Cardiac fibroblast (primary cell): ENCODE data around the gene LCN15.

ENCODE experiments used
- DNase-seq, 2 donors: peaks; one replicate each; pipeline versions ENCODE4 v3.0.0 to v3.0.0-alpha.2; 2010; ENCODE audit warnings: low read depth in 2 of 2
- H3K4me3 ChIP-seq, 2 donors: replicated peaks in 1 of 2; 1 replicate in 1 of 2; 2 replicates in 1 of 2; pipeline ENCODE4 v1.5.1; 2011; ENCODE audit warnings: low read depth in 2 of 2, low read length in 2 of 2, mild to moderate bottlenecking in 2 of 2, moderate library complexity in 1 of 2
- TF ChIP-seq, protein P1 (sequence below): IDR thresholded peaks from one replicate; pipeline ENCODE4 v1.5.1; 2011; ENCODE audit warnings: low read depth, mild to moderate bottlenecking, low read length, inconsistent platforms

LCN15 gene

GRCh38 chr9:136764301-136764891 lies at the start of gene LCN15:
Gene LCN15, minus strand, starts transcription at chr9:136764518. Its CDS starts 30 bp downstream, at chr9:136764488.
- TF ChIP-seq, protein P1, sequence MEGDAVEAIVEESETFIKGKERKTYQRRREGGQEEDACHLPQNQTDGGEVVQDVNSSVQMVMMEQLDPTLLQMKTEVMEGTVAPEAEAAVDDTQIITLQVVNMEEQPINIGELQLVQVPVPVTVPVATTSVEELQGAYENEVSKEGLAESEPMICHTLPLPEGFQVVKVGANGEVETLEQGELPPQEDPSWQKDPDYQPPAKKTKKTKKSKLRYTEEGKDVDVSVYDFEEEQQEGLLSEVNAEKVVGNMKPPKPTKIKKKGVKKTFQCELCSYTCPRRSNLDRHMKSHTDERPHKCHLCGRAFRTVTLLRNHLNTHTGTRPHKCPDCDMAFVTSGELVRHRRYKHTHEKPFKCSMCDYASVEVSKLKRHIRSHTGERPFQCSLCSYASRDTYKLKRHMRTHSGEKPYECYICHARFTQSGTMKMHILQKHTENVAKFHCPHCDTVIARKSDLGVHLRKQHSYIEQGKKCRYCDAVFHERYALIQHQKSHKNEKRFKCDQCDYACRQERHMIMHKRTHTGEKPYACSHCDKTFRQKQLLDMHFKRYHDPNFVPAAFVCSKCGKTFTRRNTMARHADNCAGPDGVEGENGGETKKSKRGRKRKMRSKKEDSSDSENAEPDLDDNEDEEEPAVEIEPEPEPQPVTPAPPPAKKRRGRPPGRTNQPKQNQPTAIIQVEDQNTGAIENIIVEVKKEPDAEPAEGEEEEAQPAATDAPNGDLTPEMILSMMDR: no peak
- no peak for DNase-seq
- no peak within 1 kb of the TSS for H3K4me3 ChIP-seq

DNA sequence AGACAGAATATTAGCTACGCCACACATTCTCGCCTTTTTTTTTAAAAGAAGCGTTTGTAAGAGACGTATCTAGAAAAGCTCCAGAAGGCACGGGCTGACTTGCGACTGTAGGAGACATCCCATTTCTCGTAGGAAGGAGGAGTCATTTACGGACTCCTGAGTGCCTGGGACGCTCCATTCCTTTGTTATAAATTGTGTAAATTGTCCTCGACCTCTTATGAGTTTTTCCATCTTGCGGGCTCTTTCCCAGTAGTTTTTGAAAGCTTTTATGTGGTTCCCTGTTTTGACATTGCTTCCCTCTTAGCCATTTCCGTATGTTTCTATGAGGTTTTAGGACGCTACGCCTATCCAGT lies 44.5 kb upstream of the LCN15 start:
- TF ChIP-seq, protein P1: no peak
- H3K4me3 ChIP-seq: peak overlapping the region; percentile 85 to 91
- peak; percentile 56 for DNase-seq

DNA sequence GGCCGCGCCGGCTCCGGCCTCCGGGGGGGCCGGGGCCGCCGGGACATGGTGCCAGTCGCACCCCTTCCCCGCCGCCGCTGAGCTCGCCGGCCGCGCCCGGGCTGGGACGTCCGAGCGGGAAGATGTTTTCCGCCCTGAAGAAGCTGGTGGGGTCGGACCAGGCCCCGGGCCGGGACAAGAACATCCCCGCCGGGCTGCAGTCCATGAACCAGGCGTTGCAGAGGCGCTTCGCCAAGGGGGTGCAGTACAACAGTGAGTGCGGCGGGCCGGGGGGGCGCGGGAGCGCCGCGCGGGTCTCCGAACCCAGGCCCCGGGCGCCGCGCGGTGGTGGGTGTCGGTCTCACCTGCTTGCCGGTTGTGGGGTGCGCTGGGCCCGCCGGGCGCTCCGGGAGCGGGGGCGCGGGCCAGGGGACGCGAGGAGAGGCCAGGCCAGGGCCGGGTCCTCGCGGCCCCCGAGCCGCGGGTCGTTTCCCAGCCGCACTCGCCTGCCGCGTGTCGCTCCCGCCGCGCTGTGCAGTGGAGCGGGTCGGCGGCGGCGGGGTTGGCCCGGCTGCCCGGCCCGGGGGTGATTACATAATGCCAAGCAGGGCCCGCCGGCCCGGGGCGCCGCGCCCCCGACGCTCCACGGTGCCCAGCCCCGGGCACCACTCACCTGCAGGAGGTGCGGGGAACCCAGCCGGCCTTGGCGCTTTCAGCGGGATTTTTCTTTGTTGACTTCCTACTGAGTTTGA lies 43.9 kb upstream of the LCN15 start:
- peak overlapping the region; percentile 85 to 91 for H3K4me3 ChIP-seq
- TF ChIP-seq, protein P1: no peak
- DNase-seq: peak in 1 of 2 donors; percentile 10

DNA sequence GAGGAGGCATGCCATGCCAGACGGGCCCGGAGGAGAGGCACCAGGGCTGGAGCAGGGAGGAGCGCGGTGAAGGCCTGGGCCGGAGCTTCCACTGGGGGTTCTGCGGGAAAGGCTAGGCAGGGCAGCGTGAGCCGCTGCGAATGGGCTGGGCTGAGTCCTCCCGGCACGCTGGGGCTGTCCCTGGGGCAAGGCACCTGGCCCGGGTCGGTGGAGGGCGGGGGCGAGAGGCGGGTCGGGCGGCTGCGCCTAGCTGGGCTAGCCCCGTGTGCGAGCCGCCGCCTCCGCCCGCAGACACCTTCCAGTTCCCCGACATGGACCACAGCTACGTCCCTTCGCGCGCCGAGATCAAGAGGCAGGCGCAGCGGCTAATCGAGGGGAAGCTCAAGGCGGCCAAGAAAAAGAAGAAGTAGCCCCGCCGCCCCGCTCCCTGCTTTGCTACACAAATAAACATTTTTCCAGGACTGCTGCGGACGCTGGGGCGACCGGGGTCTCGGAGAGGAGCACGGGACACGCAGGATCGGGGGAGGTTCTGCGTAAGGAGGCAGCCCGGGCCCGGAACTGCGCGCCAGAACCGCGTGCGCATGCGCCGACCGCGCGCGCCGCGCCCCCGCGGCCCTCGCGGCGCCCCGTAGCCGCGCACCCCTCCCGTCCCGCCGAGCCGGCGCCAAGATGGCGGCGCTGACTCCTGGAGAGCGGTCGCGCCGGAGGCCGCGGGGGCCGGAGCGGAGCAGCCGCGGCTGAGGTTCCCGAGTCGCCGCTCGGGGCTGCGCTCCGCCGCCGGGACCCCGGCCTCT lies 43.2 kb upstream of the LCN15 start, which contains the start of gene RABL6:
RABL6 (plus strand) TSS at position 668 of the 794 bp plus-strand sequence. CDS start 249 bp downstream, outside the sequence.
- H3K4me3 ChIP-seq: peak within 1 kb of the TSS; percentile 85 to 91
- peak; percentile 70 to 75 for DNase-seq
- TF ChIP-seq, protein P1: no peak

DNA sequence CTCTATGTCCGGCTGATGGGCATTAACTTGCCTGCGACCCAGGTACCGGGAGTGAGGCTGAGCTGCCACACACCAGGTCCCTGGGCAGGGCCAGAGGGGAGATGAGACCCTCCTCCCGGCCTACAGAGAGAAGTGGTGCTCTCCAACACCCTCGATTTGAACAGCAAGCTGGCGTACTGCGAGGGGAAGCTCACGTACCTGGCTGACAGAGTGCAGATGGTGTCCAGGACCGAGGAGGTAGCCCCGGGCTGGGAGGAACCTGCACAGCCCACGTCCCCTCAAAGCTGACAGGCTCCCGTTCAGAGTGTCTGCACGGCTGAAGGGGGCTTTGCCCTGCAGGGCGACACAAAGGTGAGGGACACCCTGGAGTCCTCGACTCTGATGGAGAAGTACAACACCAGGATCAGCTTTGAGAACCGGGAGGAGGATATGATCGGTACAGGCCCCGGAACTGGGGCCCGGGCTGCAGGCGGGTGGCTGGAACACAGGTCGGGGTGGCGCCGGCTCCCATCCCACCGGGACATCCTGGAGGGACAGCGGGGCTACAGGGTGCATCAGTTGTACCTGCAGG lies 42.4 kb upstream of the LCN15 start:
- peak overlapping the region; percentile 72 to 91 for H3K4me3 ChIP-seq
- DNase-seq: no peak
- TF ChIP-seq, protein P1: no peak

DNA sequence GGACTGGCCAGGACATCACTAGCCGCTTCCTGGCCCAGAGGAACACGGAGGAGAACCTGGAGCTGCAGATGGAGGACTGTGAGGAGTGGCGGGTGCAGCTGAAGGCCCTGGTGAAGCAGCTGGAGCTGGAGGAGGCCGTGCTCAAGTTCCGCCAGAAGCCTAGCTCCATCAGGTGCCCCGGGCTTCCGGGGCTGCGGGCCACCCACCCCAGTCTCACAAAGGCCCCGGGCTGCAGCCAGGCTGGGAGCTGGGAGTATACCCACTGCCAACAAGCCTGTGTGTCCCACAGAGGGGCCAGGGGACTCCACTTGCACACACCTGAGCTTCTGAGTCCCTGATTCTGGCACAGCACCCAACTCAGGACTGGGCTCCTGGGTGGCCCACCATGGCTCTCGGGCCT lies 41.7 kb upstream of the LCN15 start:
- TF ChIP-seq, protein P1: no peak
- no peak overlapping the region for H3K4me3 ChIP-seq
- DNase-seq: no peak
